ENCODE measurements around the gene ADH4.
"Not testable (repeated sequence)": the region's sequence is repeated elsewhere in the genome, so short reads cannot be mapped to it uniquely, and the experiment has no call there.

The ADH4 gene

DNA sequence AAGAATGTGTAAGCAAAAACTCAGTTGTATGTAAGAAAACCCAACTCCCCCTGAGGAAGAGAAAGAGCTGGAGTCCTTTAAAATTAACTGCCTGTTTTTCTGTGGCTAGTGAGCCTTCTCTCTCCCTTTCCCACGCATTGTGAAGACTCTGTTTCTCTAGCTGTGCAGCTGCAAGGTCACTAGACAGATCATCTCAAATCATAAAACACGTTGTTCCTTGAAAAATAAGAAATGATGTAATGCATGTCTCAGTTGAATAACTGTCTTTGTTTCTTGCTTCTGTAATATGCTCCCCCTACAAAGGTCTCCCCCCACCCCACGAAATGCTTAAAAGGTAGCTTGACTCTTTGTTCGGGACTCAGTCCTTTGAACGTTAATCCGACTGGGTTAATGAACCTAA, 63.2 kb downstream of the ADH4 start:
- not testable (repeated sequence) for H3K27ac ChIP-seq (ENCODE audit: low read depth, low read length, severe bottlenecking); H3K4me1 ChIP-seq (ENCODE audit: control insufficient read depth, insufficient read depth, low read length, poor library complexity, severe bottlenecking); H3K4me3 ChIP-seq (ENCODE audit: extremely low read depth, insufficient read depth, low read length, poor library complexity, severe bottlenecking); H3K9me3 ChIP-seq (ENCODE audit: control insufficient read depth, low read length)
- peaks cover 97% of the 10 kb centered on the region for H3K36me3 ChIP-seq (ENCODE audit: control insufficient read depth, insufficient read depth, low read length)
- WGBS, 2 experiments (ENCODE audit: insufficient coverage in 2 of 2), result 0 to 83% methylated on average over 1 of the region's 6 CpGs

DNA sequence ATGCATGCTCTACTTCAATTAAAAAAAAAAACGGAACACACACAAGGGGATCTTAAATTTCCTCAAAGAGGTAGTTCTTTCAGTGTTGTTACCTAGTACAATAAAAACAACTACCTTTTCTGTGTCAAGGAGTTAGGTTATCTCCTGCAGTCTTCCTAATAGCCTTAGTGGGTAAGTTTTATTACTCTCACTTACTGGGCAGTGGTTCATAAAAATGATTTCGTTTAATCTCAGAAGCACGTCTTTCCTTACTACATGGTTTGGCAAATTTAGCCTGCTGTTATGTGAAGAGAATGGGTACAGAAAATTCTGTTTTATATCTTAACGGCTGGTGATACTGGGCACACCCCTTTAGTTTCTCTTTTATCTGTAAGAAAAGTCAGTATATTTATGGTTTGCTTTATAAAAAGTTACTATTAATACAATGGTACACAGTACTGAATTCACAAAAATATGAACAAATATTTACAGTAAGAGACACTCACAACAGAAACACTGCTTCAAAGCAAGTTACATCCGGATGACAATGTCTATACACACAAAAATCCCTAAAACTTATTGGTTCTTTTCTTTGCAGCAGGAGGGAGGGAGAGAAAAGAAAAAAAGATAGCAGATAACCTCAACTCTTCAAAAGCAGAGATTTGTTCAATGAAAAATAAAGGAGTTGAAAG, 64.3 kb downstream of the ADH4 start:
- Histone ChIP-seq H3K36me3 (ENCODE audit: control insufficient read depth, insufficient read depth, low read length) (peaks cover 97% of the 10 kb centered on the region), H3K4me3 (ENCODE audit: extremely low read depth, insufficient read depth, low read length, poor library complexity, severe bottlenecking) (no peak overlapping the region), H3K4me1 (ENCODE audit: control insufficient read depth, insufficient read depth, low read length, poor library complexity, severe bottlenecking) (peaks cover 2% of the 10 kb centered on the region), H3K27ac (ENCODE audit: low read depth, low read length, severe bottlenecking) (no peak overlapping the region), H3K9me3 (ENCODE audit: control insufficient read depth, low read length) (no peaks in the 10 kb centered on the region)
- WGBS, 2 experiments (ENCODE audit: insufficient coverage in 2 of 2), result no CpG with 5 or more reads among the region's 5 CpGs

DNA sequence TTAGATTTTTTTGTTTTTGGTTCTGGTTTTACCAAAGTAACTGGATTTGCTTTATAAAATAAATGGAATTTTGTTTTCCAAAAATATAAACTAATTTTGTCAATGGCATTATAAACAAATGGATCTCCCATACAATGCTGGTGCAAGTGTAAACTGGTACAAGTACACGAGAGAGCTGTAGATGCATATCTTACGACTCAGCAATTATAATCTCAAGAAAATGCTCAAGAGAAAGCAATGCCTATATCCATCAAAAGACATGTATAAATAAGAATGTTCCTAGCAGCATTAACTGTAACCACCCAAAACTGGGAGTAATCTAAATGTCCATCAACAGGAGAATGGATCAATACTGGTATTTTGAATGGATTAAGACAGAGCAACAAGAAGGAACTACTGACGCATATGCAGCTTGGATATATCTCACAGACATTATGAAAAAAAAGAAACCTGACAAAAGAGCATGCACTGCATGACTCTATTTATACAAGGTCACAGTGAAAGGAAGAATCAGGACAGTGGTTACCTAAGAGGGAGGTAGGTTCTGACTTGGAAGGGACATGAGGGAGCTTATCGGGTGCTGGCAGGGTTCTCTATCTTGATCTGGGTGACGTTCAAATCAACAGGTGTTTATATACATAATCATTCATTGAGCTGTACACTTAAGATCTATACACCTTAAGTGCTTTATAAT, 65.0 kb downstream of the ADH4 start:
- H3K36me3 ChIP-seq (ENCODE audit: control insufficient read depth, insufficient read depth, low read length), result peaks cover 97% of the 10 kb centered on the region
- H3K4me1 ChIP-seq (ENCODE audit: control insufficient read depth, insufficient read depth, low read length, poor library complexity, severe bottlenecking), result no peaks in the 10 kb centered on the region
- H3K9me3 ChIP-seq (ENCODE audit: control insufficient read depth, low read length), result no peaks in the 10 kb centered on the region
- WGBS, 2 experiments (ENCODE audit: insufficient coverage in 2 of 2), result no CpG with 5 or more reads among the region's 5 CpGs
- no peak overlapping the region for H3K27ac ChIP-seq (ENCODE audit: low read depth, low read length, severe bottlenecking)
- no peak overlapping the region for H3K4me3 ChIP-seq (ENCODE audit: extremely low read depth, insufficient read depth, low read length, poor library complexity, severe bottlenecking)

DNA sequence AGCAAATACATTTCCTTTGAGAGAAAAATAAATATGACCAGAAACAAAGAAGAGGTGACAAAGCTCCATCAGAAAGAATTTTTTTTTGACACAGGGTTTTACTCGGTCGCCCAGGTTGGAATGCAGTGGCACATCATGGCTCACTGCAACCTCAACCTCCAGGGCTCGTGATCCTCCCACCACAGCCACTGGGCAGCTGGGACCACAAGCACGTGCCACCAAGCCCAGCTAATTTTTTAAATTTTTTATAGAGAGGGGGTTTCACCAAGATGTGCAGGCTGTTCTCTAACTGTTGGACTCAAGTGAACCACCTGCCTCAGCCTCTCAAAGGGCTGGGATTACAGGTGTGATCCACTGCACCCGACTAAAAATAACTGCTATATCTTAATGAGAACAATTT, 65.8 kb downstream of the ADH4 start:
- no peaks in the 10 kb centered on the region for H3K9me3 ChIP-seq (ENCODE audit: control insufficient read depth, low read length)
- no peak overlapping the region for H3K27ac ChIP-seq (ENCODE audit: low read depth, low read length, severe bottlenecking)
- 95 to 100% methylated on average over 2 to 3 of the region's 5 CpGs for whole genome bisulfite sequencing, 2 experiments (ENCODE audit: insufficient coverage in 2 of 2)
- peaks cover 98% of the 10 kb centered on the region for H3K36me3 ChIP-seq (ENCODE audit: control insufficient read depth, insufficient read depth, low read length)
- no peaks in the 10 kb centered on the region for H3K4me1 ChIP-seq (ENCODE audit: control insufficient read depth, insufficient read depth, low read length, poor library complexity, severe bottlenecking)
- no peak overlapping the region for H3K4me3 ChIP-seq (ENCODE audit: extremely low read depth, insufficient read depth, low read length, poor library complexity, severe bottlenecking)

DNA sequence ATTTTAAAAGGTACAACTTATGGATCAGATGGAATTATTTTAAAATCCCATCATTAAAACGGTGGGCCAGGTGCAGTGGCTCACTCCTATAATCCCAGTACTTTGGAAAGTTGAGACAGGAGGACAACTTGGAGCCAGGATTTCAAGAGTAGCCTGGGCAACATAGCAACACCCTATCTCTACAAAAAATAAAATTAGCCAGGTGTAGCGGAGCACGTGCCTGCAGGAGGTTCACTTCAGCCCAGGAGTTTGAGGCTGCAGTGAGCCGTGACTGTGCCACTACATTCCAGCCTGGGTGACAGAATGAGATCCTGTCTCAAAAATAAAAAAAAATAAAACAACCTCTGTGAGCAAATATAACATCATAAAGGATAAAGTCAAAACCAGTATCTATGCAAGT, 66.9 kb downstream of the ADH4 start:
- no peaks in the 10 kb centered on the region for H3K4me1 ChIP-seq (ENCODE audit: control insufficient read depth, insufficient read depth, low read length, poor library complexity, severe bottlenecking)
- no peaks in the 10 kb centered on the region for H3K9me3 ChIP-seq (ENCODE audit: control insufficient read depth, low read length)
- H3K36me3 ChIP-seq (ENCODE audit: control insufficient read depth, insufficient read depth, low read length), result peaks cover 97% of the 10 kb centered on the region
- H3K4me3 ChIP-seq (ENCODE audit: extremely low read depth, insufficient read depth, low read length, poor library complexity, severe bottlenecking), result no peak overlapping the region
- 96 to 100% methylated on average over 3 to 4 of the region's 4 CpGs for WGBS, 2 experiments (ENCODE audit: insufficient coverage in 2 of 2)
- H3K27ac ChIP-seq (ENCODE audit: low read depth, low read length, severe bottlenecking), result no peak overlapping the region

DNA sequence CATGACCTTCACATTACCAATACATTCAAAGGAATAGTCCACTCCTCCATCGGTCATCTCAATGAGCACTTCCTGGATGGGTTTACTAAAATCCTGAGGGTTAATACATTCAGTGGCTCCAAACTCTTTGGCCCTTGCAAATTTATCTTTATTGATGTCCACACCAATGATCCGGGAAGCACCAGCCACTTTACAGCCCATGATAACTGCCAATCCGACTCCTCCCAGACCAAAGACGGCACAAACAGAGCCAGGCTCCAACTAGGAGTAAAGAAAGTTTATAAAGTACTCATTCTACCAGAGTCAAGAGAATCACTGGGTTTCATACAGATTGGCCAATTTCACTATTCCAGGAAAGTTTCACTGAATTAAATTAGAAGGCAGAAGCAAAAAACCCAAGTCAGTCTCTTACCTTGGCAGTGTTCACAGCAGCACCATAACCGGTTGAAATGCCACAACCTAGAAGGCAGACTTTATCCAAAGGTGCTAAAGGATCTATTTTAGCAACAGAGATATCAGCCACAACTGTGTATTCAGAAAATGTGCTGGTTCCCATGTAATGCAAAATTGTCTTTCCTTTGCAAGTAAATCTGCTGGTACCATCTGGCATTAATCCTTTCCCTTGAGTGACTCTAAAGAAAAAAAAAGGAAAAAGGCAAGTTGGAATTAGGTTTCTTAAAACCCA, 67.7 kb downstream of the ADH4 start:
- Histone ChIP-seq H3K27ac (ENCODE audit: low read depth, low read length, severe bottlenecking) (no peak overlapping the region), H3K36me3 (ENCODE audit: control insufficient read depth, insufficient read depth, low read length) (peaks cover 97% of the 10 kb centered on the region), H3K9me3 (ENCODE audit: control insufficient read depth, low read length) (no peaks in the 10 kb centered on the region), H3K4me1 (ENCODE audit: control insufficient read depth, insufficient read depth, low read length, poor library complexity, severe bottlenecking) (no peaks in the 10 kb centered on the region), H3K4me3 (ENCODE audit: extremely low read depth, insufficient read depth, low read length, poor library complexity, severe bottlenecking) (no peak overlapping the region)
- WGBS, 2 experiments (ENCODE audit: insufficient coverage in 2 of 2), result 90 to 100% methylated on average over 2 of the region's 5 CpGs

DNA sequence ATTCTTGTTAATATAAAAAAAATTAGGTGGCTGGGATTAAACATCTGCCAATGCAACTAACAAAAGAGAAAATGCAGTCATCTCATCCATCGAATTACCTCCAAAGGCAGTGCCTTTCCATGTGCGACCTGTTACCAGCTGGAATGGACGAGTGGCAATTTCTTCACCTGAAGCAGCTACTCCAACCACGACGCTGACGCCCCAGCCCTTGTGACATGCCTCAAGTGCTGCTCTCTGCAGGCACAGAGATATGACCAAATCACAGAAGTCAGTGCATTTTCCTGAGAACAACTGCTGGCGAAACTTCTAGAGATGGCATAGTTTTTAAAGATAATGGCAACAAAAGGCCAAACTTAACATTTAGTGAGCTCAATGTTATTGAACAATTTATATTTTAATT, 69.3 kb downstream of the ADH4 start:
- Histone ChIP-seq H3K9me3 (ENCODE audit: control insufficient read depth, low read length) (no peaks in the 10 kb centered on the region), H3K4me3 (ENCODE audit: extremely low read depth, insufficient read depth, low read length, poor library complexity, severe bottlenecking) (no peak overlapping the region), H3K4me1 (ENCODE audit: control insufficient read depth, insufficient read depth, low read length, poor library complexity, severe bottlenecking) (no peaks in the 10 kb centered on the region), H3K27ac (ENCODE audit: low read depth, low read length, severe bottlenecking) (no peak overlapping the region), H3K36me3 (ENCODE audit: control insufficient read depth, insufficient read depth, low read length) (peaks cover 91% of the 10 kb centered on the region)
- WGBS, 2 experiments (ENCODE audit: insufficient coverage in 2 of 2), result 85 to 91% methylated on average over 6 of the region's 7 CpGs

All from mesodermal cell (in vitro differentiated cells).